ENCODE results near the gene ZBTB32.

Gene ZBTB32

DNA sequence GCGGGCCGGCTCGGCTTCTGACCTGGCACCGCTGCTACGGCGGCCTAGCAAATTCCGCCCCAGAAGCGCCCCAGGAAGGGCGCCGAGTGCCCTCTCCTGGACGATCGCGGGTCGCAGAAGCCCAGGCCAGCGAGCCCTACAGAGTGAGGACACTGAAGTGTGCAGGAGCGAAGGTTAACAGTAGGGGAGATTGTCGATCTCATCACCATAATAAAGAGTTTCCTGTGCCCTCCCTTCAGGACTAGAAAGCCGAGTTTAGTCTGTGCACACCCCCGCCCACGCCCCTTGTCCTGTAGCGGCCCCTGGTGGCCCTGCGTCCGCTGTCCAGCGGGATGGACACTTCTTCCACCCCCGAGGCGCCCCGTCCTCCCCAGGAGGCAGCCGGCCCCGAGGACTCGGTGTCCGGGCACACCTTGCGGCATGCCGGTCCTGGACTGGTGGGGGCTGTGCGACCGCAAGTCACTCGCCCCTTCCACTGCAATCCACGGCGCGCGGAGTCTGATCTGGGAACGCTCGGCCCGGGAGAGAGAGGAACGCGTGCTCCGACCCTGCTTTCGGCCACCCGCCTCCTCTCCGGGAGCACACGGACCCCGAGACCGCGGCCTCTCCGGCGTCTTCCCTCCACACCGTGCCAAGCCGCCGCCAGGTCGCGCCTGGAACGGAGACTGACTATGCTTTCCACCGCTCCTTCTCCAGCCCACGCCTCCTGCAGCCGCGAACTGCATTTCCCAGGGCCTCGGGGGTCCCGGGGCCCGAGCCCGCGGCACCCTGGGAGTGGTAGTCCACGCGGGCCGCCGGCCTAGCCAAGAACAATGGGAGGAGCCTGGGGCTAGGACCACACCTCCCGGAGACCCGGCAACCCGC lies 12.7 kb downstream of the ZBTB32 start:
- peak overlapping the region; percentile 78 for H3K4me3 ChIP-seq (ENCODE audit: low read depth, low read length)
- TF ChIP-seq, protein P1, sequence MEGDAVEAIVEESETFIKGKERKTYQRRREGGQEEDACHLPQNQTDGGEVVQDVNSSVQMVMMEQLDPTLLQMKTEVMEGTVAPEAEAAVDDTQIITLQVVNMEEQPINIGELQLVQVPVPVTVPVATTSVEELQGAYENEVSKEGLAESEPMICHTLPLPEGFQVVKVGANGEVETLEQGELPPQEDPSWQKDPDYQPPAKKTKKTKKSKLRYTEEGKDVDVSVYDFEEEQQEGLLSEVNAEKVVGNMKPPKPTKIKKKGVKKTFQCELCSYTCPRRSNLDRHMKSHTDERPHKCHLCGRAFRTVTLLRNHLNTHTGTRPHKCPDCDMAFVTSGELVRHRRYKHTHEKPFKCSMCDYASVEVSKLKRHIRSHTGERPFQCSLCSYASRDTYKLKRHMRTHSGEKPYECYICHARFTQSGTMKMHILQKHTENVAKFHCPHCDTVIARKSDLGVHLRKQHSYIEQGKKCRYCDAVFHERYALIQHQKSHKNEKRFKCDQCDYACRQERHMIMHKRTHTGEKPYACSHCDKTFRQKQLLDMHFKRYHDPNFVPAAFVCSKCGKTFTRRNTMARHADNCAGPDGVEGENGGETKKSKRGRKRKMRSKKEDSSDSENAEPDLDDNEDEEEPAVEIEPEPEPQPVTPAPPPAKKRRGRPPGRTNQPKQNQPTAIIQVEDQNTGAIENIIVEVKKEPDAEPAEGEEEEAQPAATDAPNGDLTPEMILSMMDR (IDR thresholded peaks at IDR 0.05; ENCODE audit: low read depth, low read length): peak; percentile 90

DNA sequence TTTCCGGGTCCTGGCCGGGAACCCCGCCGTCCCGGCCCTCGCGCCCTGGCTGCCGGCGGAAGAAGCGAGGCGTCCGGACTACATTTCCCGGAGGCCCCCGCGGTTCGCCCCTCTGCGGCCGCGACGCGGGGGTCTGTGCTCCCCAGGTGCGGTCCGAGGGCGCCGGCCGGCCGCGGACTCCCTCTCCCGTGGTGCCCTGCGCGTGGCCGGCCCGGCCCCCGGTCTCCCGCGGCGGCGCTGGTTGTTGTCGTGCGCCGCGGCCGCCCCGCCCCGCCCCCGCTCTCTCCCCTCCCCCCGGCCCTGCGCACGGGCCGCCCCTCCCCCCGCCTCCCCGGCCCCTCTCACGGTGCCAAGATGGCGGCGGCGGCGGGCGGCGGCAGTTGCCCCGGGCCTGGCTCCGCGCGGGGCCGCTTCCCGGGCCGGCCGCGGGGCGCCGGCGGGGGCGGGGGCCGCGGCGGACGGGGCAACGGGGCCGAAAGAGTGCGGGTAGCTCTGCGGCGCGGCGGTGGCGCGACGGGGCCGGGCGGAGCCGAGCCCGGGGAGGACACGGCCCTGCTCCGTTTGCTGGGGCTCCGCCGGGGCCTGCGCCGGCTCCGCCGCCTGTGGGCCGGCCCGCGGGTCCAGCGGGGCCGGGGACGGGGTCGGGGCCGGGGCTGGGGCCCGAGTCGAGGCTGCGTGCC lies 13.4 kb downstream of the ZBTB32 start, which contains the start of gene KMT2B:
Gene KMT2B, plus strand, starts transcription at position 339 of the 680 bp plus-strand sequence. Its CDS starts 16 bp downstream, at position 355.
- H3K4me3 ChIP-seq (ENCODE audit: low read depth, low read length): peak within 1 kb of the TSS; percentile 89
- TF ChIP-seq, protein P1 (IDR thresholded peaks at IDR 0.05; ENCODE audit: low read depth, low read length): no peak

DNA sequence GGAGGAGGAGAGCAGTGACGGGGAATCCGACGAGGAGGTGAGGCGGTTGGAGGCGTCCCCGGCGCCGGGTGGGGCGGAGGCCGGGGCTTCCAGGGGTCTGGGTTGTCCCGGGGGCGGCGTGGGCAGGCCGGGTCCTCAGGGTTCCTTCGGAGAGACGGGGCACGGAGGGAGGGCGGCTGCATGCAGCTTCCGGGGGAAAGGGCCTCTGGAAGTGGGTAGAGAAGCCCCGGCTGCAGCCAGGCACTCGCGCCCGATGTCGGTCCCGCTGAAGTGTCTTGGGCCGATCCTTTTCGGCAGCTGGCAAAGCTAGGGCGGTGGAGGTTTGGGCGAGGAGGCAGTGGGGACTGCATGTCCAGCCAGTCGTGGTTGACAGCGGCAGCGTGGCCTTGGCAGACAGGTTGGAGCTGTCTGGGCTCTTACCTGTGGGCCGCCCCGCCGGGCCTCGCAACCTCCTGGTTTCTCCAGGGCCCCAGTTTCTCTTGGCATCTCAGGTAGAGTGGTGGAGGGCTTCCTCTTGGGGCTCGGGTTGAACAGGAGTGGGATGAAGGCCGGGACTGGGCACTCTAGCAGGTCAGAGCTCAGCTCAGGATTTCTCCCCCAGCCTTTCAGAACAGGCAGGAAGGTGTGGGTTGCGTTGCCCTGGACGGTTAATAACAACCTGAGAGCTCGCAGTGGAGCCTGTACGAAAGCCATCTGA lies 14.1 kb downstream of the ZBTB32 start:
- peak overlapping the region; percentile 89 for H3K4me3 ChIP-seq (ENCODE audit: low read depth, low read length)
- TF ChIP-seq, protein P1 (IDR thresholded peaks at IDR 0.05; ENCODE audit: low read depth, low read length): no peak

DNA sequence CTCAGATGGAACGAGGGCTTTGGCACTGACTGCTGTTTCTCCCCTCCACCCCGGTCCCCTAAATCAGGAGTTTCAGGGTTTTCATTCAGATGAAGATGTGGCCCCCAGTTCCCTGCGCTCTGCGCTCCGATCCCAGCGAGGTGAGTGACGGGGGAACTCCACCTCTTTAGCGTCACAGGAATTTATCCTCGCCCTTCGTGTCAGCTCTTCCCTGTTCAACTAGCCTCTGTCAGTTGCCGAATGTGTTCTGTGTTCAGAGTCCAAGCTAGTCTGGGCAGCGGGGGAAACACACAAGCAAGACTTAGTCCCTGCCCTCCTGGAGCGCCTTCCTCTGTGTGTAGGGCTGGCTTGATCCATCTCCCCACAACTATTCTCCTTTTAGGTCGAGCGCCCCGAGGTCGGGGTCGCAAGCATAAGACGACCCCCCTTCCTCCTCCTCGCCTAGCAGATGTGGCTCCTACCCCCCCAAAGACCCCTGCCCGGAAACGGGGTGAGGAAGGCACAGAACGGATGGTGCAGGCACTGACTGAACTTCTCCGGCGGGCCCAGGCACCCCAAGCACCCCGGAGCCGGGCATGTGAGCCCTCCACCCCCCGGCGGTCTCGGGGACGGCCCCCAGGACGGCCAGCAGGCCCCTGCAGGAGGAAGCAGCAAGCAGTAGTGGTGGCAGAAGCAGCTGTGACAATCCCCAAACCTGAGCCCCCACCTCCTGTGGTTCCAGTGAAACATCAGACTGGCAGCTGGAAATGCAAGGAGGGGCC lies 15.2 kb downstream of the ZBTB32 start:
- TF ChIP-seq, protein P1 (IDR thresholded peaks at IDR 0.05; ENCODE audit: low read depth, low read length): no peak
- peak overlapping the region; percentile 89 for H3K4me3 ChIP-seq (ENCODE audit: low read depth, low read length)

DNA sequence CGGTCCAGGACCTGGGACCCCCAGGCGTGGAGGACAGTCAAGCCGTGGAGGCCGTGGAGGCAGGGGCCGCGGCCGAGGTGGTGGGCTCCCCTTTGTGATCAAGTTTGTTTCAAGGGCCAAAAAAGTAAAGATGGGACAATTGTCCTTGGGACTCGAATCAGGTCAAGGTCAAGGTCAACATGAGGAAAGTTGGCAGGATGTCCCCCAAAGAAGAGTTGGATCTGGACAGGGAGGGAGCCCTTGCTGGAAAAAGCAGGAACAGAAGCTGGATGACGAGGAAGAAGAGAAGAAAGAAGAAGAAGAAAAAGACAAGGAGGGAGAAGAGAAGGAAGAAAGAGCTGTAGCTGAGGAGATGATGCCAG lies 15.8 kb downstream of the ZBTB32 start:
- TF ChIP-seq, protein P1 (IDR thresholded peaks at IDR 0.05; ENCODE audit: low read depth, low read length): no peak
- H3K4me3 ChIP-seq (ENCODE audit: low read depth, low read length): no peak overlapping the region

DNA sequence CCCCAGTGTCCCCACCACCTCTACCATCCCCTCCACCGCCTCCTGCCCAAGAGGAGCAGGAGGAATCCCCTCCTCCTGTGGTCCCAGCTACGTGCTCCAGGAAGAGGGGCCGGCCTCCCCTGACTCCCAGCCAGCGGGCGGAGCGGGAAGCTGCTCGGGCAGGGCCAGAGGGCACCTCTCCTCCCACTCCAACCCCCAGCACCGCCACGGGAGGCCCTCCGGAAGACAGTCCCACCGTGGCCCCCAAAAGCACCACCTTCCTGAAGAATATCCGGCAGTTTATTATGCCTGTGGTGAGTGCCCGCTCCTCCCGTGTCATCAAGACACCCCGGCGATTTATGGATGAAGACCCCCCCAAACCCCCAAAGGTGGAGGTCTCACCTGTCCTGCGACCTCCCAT lies 16.3 kb downstream of the ZBTB32 start:
- TF ChIP-seq, protein P1 (IDR thresholded peaks at IDR 0.05; ENCODE audit: low read depth, low read length): no peak
- no peak overlapping the region for H3K4me3 ChIP-seq (ENCODE audit: low read depth, low read length)

Measured in WI38 (cell line).